Measurements from ENCODE around the gene STMN3.

Gene STMN3

GRCh38 chr20:63653041-63653973 is at the start of gene STMN3:
STMN3 (minus strand) TSS chr20:63653424; CDS start chr20:63653345, 79 bp downstream.
- DNase-seq = peak; percentile 72 to 75

GRCh38 chr20:63702036-63702665 is 48.9 kb upstream of the STMN3 start:
- no peak for DNase-seq

- DNase-seq = no peak
Measured at GRCh38 chr20:63701329-63702035, 48.3 kb upstream of the STMN3 start.

GRCh38 chr20:63701051-63701328 is 47.8 kb upstream of the STMN3 start:
- DNase-seq = no peak

- no peak for DNase-seq
Measured at GRCh38 chr20:63700199-63701050, 47.2 kb upstream of the STMN3 start.

- no peak for DNase-seq
Measured at GRCh38 chr20:63699466-63700198, 46.4 kb upstream of the STMN3 start.

- peak; percentile 65 to 71 for DNase-seq
Measured at GRCh38 chr20:63698739-63699465, 45.7 kb upstream of the STMN3 start.

GRCh38 chr20:63697868-63698545 is 44.8 kb upstream of the STMN3 start:
- DNase-seq = no peak

GRCh38 chr20:63697357-63697867 is 44.2 kb upstream of the STMN3 start:
- DNase-seq = no peak

- DNase-seq = peak in 1 of 2 donors; percentile 47
Measured at GRCh38 chr20:63696628-63697356, 43.6 kb upstream of the STMN3 start, which contains the start of gene TNFRSF6B. TNFRSF6B (plus strand) TSS chr20:63696652; CDS start chr20:63696768, 116 bp downstream.

- DNase-seq = no peak
Measured at GRCh38 chr20:63696306-63696627, 43.0 kb upstream of the STMN3 start.

- DNase-seq = no peak
Measured at GRCh38 chr20:63695424-63696305, 42.4 kb upstream of the STMN3 start.

- DNase-seq = no peak
Measured at GRCh38 chr20:63694584-63695423, 41.6 kb upstream of the STMN3 start.

- no peak for DNase-seq
Measured at GRCh38 chr20:63693733-63694583, 40.7 kb upstream of the STMN3 start.

GRCh38 chr20:63693083-63693732 is 40.0 kb upstream of the STMN3 start:
- DNase-seq = no peak

- no peak for DNase-seq
Measured at GRCh38 chr20:63692436-63693082, 39.3 kb upstream of the STMN3 start.

Measured in stimulated activated CD4-positive, alpha-beta T cell treated with anti-CD3 and anti-CD28 coated beads, Interleukin-2, amount 100 ng/mL, for 24 hours (primary cell).